ENCODE results near the gene ACAP1.
A peak's percentile ranks its signal among the peaks of the same experiment; 100 is the strongest.

The ACAP1 gene

DNA sequence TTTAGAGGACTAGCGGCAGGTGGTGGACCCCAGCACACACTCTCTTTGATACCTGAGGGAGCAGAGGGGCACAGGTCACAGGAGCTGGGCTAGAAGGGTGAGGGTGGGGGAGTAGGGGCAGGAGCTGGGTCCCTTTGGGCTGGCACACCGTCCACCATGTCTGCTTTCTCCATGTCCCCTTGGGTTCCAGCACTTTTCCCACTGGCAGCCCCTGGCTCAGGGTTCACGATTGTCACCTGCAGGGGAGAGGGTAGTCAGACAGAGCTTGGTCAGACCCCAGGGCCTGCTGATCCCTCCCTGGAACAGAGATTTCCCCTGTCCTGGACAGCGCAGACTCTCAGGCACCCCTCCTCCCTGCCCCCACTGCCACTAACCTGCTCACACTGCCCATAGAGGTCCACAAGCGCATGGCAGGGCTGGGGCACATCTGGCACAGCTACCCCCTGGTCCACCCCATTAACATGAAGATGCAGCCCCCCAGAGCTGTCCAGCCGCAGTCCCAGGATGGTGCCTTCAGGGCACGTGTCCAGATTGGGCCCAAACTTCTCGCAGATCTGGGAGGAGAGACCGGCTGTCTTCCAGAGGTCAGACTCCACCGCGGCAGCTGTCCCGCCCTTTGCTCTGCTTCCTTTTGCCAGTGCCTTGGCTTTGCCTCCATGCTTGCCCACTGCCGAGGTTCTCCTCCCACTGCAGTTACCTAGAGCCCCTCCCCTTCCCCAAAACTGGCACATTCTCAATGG, 18.0 kb upstream of the ACAP1 start:
- Histone ChIP-seq H3K4me3 (no peak overlapping the region), H3K4me1 (peaks cover 0 to 26% (median 20%) of the 10 kb centered on the region in 4 donors), H3K27ac (no peak overlapping the region), H3K36me3 (peaks cover 42 to 75% (median 65%) of the 10 kb centered on the region in 3 donors), H3K27me3 (no peaks in the 10 kb centered on the region), H3K9me3 (no peaks in the 10 kb centered on the region)
- TF ChIP-seq, protein P1, sequence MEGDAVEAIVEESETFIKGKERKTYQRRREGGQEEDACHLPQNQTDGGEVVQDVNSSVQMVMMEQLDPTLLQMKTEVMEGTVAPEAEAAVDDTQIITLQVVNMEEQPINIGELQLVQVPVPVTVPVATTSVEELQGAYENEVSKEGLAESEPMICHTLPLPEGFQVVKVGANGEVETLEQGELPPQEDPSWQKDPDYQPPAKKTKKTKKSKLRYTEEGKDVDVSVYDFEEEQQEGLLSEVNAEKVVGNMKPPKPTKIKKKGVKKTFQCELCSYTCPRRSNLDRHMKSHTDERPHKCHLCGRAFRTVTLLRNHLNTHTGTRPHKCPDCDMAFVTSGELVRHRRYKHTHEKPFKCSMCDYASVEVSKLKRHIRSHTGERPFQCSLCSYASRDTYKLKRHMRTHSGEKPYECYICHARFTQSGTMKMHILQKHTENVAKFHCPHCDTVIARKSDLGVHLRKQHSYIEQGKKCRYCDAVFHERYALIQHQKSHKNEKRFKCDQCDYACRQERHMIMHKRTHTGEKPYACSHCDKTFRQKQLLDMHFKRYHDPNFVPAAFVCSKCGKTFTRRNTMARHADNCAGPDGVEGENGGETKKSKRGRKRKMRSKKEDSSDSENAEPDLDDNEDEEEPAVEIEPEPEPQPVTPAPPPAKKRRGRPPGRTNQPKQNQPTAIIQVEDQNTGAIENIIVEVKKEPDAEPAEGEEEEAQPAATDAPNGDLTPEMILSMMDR (IDR thresholded peaks at IDR 0.05), result no peak
- intact Hi-C loops (cut with DNase I; ENCODE audit: low total_unique reads), result no loop called here
- no peak for DNase-seq

DNA sequence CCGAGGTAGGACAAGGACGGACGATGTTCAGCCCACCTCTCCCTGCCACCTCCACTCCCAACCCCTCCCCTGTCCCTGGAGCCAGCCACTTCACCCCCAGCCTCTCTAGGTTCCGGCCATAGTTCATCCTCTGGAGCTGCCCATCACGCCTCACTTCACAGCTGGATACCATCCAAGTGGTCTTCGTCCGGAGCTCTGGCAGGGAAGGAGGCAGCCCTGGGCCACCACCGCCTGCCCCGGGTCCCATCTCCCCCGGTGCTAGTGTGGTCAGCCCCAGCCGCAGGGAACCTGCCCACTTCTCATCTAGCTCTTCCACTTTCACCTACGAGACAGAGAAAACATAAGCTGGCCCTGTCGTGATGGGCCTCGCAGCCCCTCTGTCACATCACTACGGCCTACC, 14.9 kb upstream of the ACAP1 start:
- TF ChIP-seq, protein P1 (IDR thresholded peaks at IDR 0.05), result no peak
- H3K36me3 ChIP-seq, result peaks cover 44 to 96% (median 80%) of the 10 kb centered on the region in 3 donors
- H3K4me1 ChIP-seq, result no peaks in the 10 kb centered on the region
- intact Hi-C loops (cut with DNase I; ENCODE audit: low total_unique reads), result no loop called here
- H3K27me3 ChIP-seq, result no peaks in the 10 kb centered on the region
- no peak for DNase-seq
- no peak overlapping the region for H3K4me3 ChIP-seq
- no peak overlapping the region for H3K27ac ChIP-seq
- no peaks in the 10 kb centered on the region for H3K9me3 ChIP-seq

DNA sequence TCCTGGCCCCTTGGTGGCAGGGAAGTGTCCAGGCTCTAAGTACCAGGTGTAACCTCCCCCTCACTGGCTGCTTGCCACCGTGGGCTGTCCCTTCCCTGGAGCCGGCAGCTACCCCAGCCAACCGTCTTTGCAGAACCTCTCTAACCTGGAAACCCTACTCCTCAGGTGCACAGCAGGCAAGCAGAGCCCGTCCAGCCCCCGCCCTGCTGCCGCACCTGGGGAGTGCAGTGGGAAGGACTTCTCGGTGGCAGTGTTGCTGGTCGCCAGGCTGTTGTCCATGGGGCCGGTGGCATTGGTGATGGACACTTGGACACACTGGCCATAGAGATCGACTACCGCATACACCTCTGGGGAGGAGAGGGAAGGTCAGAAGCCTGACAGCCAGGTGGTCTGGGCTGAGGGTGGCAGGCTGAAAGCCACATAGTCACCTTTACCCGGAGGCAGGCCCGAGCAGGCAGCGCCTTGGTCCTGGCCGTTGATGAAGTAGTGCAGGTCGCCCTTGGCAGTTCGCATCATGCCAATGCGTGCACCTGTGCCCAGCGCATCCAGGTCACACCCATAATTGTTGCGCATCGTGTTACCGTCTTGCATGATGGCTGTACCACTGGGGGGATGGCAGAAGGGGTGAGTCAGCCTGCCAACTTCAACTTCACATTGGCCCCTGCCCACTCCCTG, 13.7 kb upstream of the ACAP1 start:
- H3K36me3 ChIP-seq, result peaks cover 43 to 98% (median 74%) of the 10 kb centered on the region in 3 donors
- H3K27ac ChIP-seq, result no peak overlapping the region
- no peaks in the 10 kb centered on the region for H3K9me3 ChIP-seq
- H3K27me3 ChIP-seq, result no peaks in the 10 kb centered on the region
- intact Hi-C loops (cut with DNase I; ENCODE audit: low total_unique reads), result no loop called here
- no peak overlapping the region for H3K4me3 ChIP-seq
- H3K4me1 ChIP-seq, result peaks cover 0 to 4% (median 0%) of the 10 kb centered on the region in 4 donors
- TF ChIP-seq, protein P1 (IDR thresholded peaks at IDR 0.05), result no peak
- DNase-seq, result no peak

DNA sequence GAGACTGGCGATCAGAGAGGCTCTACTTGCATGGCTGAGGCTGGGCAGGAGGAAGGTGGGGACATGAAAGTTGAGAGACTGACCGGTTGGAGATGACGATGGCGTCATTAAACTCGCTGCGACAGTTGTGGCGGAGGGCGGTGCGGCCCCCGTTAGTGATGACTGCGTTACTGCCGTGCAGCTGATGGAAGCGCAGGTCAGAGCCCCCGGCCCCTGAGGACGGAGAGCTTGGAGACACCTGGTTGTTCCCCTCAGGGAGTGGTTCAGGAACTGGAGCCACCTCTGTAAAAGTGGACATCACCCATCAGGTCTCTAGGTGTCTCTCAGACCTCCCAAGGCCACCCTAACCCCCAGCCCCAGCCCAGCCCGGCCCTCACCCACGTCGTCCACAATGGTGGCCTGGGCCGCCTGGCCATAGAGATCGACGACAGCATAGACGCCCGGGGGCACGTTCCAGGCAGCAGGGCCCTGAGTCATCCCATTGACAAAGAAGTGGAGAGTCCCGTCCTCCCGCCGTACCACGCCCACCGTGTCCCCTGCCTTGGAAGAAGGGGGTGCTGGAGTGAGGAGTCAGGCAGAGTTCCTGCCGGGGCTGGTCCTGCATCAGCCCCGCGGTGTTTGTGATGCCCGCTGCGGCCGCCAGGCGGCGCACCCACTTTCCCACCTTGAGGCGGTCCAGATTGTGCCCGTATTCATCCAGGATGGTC, 12.4 kb upstream of the ACAP1 start:
- no peak overlapping the region for H3K27ac ChIP-seq
- H3K9me3 ChIP-seq, result no peaks in the 10 kb centered on the region
- H3K36me3 ChIP-seq, result peaks cover 40 to 87% (median 61%) of the 10 kb centered on the region in 3 donors
- peak in 1 of 2 donors; percentile 48 for DNase-seq
- no peaks in the 10 kb centered on the region for H3K27me3 ChIP-seq
- peaks cover 0 to 15% (median 9%) of the 10 kb centered on the region in 4 donors for H3K4me1 ChIP-seq
- intact Hi-C loops (cut with DNase I; ENCODE audit: low total_unique reads), result no loop called here
- H3K4me3 ChIP-seq, result no peak overlapping the region
- TF ChIP-seq, protein P1 (IDR thresholded peaks at IDR 0.05), result peak; percentile 74 to 75

DNA sequence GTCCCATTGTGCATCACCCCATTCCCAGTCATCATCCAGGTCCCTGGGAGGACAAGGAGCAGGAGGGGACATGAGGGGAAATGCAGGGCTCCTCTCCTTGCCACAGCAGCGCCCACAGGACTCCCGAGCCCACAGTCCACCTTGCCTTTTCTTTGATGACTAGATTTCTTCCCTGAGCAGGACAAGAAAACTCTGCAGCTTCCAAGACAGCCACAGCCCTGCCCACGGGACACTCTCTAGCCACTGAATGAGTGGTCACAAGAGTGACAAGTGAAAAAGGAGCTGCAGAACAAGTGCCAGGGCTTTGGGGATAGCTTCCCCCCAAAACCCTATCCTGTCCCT, 11.9 kb upstream of the ACAP1 start:
- H3K27me3 ChIP-seq, result no peaks in the 10 kb centered on the region
- H3K27ac ChIP-seq, result no peak overlapping the region
- TF ChIP-seq, protein P1 (IDR thresholded peaks at IDR 0.05), result no peak
- DNase-seq, result no peak
- no peaks in the 10 kb centered on the region for H3K9me3 ChIP-seq
- intact Hi-C loops (cut with DNase I; ENCODE audit: low total_unique reads), result no loop called here
- H3K4me1 ChIP-seq, result peaks cover 0 to 15% (median 9%) of the 10 kb centered on the region in 4 donors
- peaks cover 40 to 82% (median 59%) of the 10 kb centered on the region in 3 donors for H3K36me3 ChIP-seq
- H3K4me3 ChIP-seq, result no peak overlapping the region

Measured in tibial artery (tissue), 4 donors.